K562 (cell line): Measurements from ENCODE around the gene NBEA. TPM values are rescaled to one million over a fixed set of nuclear protein-coding genes. Genes with fewer than 3 reads are reported as not detected.

Experiments
- ATAC-seq: fragments of 200-7000 bp; cut with Tn5 transposase; 3 replicates; pipeline ENCODE4 v1.9.1; 2020; ENCODE audit warnings: moderate library complexity
- BruUV-seq: library from RNA; stranded (reverse); fragments of 400-500 nt; replicated peaks from 2 replicates; lab custom pipeline; 2021; lab: Mats Ljungman, UMichigan
- CTCF ChIA-PET: fragments of 300-600 bp; formaldehyde crosslinking; extraction: SDS; loops from one replicate; lab custom pipeline; 2021; ENCODE audit warnings: low intra/inter-chr PET ratio; lab: Yijun Ruan, JAX
- POLR2A ChIA-PET: fragments of 300-600, 350-650 bp; sonication (Branson Sonifier 250); formaldehyde crosslinking; extraction: SDS; loops from one replicate; lab custom pipeline; 2021; ENCODE audit warnings: antibody characterized with exemption, inconsistent platforms; lab: Yijun Ruan, JAX
- DNase-seq, 4 experiments: peaks; one replicate each; pipeline versions ENCODE4 v3.0.0 to v3.0.0-alpha.2; 2011 to 2018; ENCODE audit warnings: low spot score in 3 of 4, mixed read lengths in 3 of 4; ENCODE audit errors: extremely low read depth in 1 of 4
- FAIRE-seq: peaks from 2 replicates; lab custom pipeline; 2011; peaks lifted over from hg19 to GRCh38; lab: Jason Lieb, UNC
- H2AFZ ChIP-seq: 2 replicates; pipeline ENCODE4 v1.6.0; 2011; ENCODE audit warnings: low read depth, low read length, control low read depth, inconsistent platforms
- H3K27ac ChIP-seq: fragments of 200-600 bp; 3 replicates; pipeline ENCODE4 v1.8.0; 2011; ENCODE audit warnings: low read depth, mild to moderate bottlenecking, control low read depth, inconsistent platforms, low read length, moderate library complexity, mixed read lengths; ENCODE audit errors: extremely low read depth
- H3K27me3 ChIP-seq, 2 experiments: fragments of 300-600 bp in 1 of 2; 2 replicates in 1 of 2; 3 replicates in 1 of 2; pipeline versions ENCODE4 v1.6.0 to v1.8.0; 2011; ENCODE audit warnings: inconsistent platforms in 2 of 2, low read length in 2 of 2, mild to moderate bottlenecking in 1 of 2, mixed read lengths in 1 of 2, moderate library complexity in 1 of 2; ENCODE audit not compliant: control insufficient read depth in 2 of 2, insufficient read depth in 2 of 2
- H3K36me3 ChIP-seq: fragments of 300-600 bp; 3 replicates; pipeline ENCODE4 v1.8.0; 2011; ENCODE audit warnings: mild to moderate bottlenecking, low read length, inconsistent platforms; ENCODE audit not compliant: control insufficient read depth, insufficient read depth
- H3K4me1 ChIP-seq, 2 experiments: fragments of 200-600 bp in 1 of 2; replicated peaks in 1 of 2; 2 replicates in 1 of 2; 3 replicates in 1 of 2; pipeline versions ENCODE4 v1.5.1 to v1.8.0; 2011; ENCODE audit warnings: inconsistent platforms in 2 of 2, low read length in 2 of 2, mild to moderate bottlenecking in 1 of 2, mixed read lengths in 1 of 2, moderate library complexity in 1 of 2; ENCODE audit not compliant: control insufficient read depth in 2 of 2, insufficient read depth in 2 of 2
- H3K4me2 ChIP-seq: 2 replicates; pipeline ENCODE4 v1.6.1; 2011; ENCODE audit warnings: low read length, control low read depth, inconsistent platforms, mixed read lengths; ENCODE audit not compliant: insufficient read depth
- H3K4me3 ChIP-seq: fragments of 200-600 bp; sonication (generic), shearing (Covaris generic); 2 replicates; pipeline ENCODE4 v1.5.1; 2016; ENCODE audit warnings: control low read depth, inconsistent platforms
- H3K79me2 ChIP-seq: fragments of 200-600 bp; 3 replicates; pipeline ENCODE4 v1.8.0; 2011; ENCODE audit warnings: low read length, inconsistent platforms; ENCODE audit not compliant: control insufficient read depth, insufficient read depth
- H3K9ac ChIP-seq, 2 experiments: 2 replicates each; pipeline versions ENCODE4 v1.6.0 to v1.6.1; 2011; ENCODE audit warnings: low read depth in 2 of 2, low read length in 2 of 2, control low read depth in 1 of 2, inconsistent platforms in 1 of 2, mild to moderate bottlenecking in 1 of 2, mixed read lengths in 1 of 2; ENCODE audit not compliant: insufficient read depth in 1 of 2
- H3K9me1 ChIP-seq: one replicate; pipeline ENCODE4 v1.6.0; 2011; ENCODE audit warnings: inconsistent platforms, mild to moderate bottlenecking, low read length, moderate library complexity; ENCODE audit not compliant: control insufficient read depth, insufficient read depth
- H3K9me3 ChIP-seq: replicated peaks from 2 replicates; pipeline ENCODE4 v1.5.1; 2011; ENCODE audit warnings: low read depth, low read length, inconsistent platforms; ENCODE audit not compliant: control insufficient read depth, insufficient read depth
- H4K20me1 ChIP-seq: replicated peaks from 2 replicates; pipeline ENCODE4 v1.6.1; 2011; ENCODE audit warnings: low read length, inconsistent platforms, mixed read lengths; ENCODE audit not compliant: control insufficient read depth, insufficient read depth
- BCL6 ChIP-seq: fragments of 250-450 bp; sonication (Bioruptor Pico); IDR thresholded peaks from 2 replicates; pipeline ENCODE4 v1.4.0; 2020
- EP300 ChIP-seq: IDR thresholded peaks from 2 replicates; pipeline ENCODE4 v1.6.1; 2012; ENCODE audit warnings: low read length, improper control_type of control experiment
- GABPB1 ChIP-seq: sonication (generic); formaldehyde crosslinking; IDR thresholded peaks from 2 replicates; pipeline ENCODE4 v1.8.0; 2022; ENCODE audit warnings: mild to moderate bottlenecking, missing genetic modification reagents
- HCFC1 ChIP-seq: IDR thresholded peaks from 2 replicates; pipeline ENCODE4 v1.6.1; 2012; ENCODE audit warnings: low read depth, low read length, improper control_type of control experiment
- L3MBTL2 ChIP-seq: fragments of 450-650 bp; IDR thresholded peaks from 2 replicates; pipeline ENCODE4 v1.6.1; 2016; ENCODE audit warnings: mild to moderate bottlenecking, moderate library complexity
- MCM7 ChIP-seq, 2 experiments: fragments of 450-650 bp; IDR thresholded peaks; 2 replicates each; pipeline ENCODE4 v1.6.1; 2016 to 2018
- RCOR1 ChIP-seq, 2 experiments: IDR thresholded peaks; 2 replicates each; pipeline ENCODE4 v1.6.1; 2012; ENCODE audit warnings: low read depth in 2 of 2, low read length in 2 of 2, borderline replicate concordance in 1 of 2, improper control_type of control experiment in 1 of 2
- TCF7L2 ChIP-seq: fragments of 150-350 bp; IDR thresholded peaks from 2 replicates; pipeline ENCODE4 v1.6.1; 2016; ENCODE audit warnings: low read depth, mild to moderate bottlenecking, low read length, moderate library complexity
- YY1 ChIP-seq, 3 experiments: IDR thresholded peaks; 2 replicates each; pipeline ENCODE4 v1.6.1; 2011; ENCODE audit warnings: low read length in 2 of 3, mild to moderate bottlenecking in 2 of 3, moderate library complexity in 2 of 3, borderline replicate concordance in 1 of 3, control low read depth in 1 of 3, low read depth in 1 of 3; ENCODE audit not compliant: insufficient read depth in 3 of 3, insufficient replicate concordance in 2 of 3, control insufficient read depth in 1 of 3, insufficient read length in 1 of 3; ENCODE audit errors: extremely low read depth in 1 of 3
- ZNF165 ChIP-seq: fragments of 250-450 bp; sonication (Bioruptor Pico); IDR thresholded peaks from 2 replicates; pipeline ENCODE4 v1.4.0; 2020; ENCODE audit warnings: borderline replicate concordance
- ZNF77 ChIP-seq: fragments of 250-450 bp; sonication (Bioruptor Pico); IDR thresholded peaks from 2 replicates; pipeline ENCODE4 v1.5.0; 2020
- WGBS: fragments of 100-300 bp; shearing (Covaris generic); methylation state at CpG from one replicate; pipeline ENCODE4 v1.1.6; 2016; ENCODE audit warnings: low coverage, mixed read lengths; ENCODE audit not compliant: insufficient coverage; ENCODE audit errors: missing lambda C conversion rate; 5-methylcytosine and 5-hydroxymethylcytosine counted together
- in situ Hi-C: fragments of 300-500 bp; cut with MboI; formaldehyde crosslinking; loops from 4 replicates; pipeline ENCODE4 v1.15.0; 2018; ENCODE audit warnings: inconsistent platforms, mixed read lengths
- intact Hi-C: fragments of 100-400 bp; cut with micrococcal nuclease; formaldehyde crosslinking; loops from 2 replicates; pipeline ENCODE4 v1.14.2; 2022
- polyA plus RNA-seq, 8 experiments: library from polyadenylated mRNA; depleted of rRNA in 4 of 8; stranded (reverse) in 5 of 8; unstranded in 3 of 8; fragments of >200 nt; fragmentation: Nextera tagmentation in 2 of 8; fragmentation: Illumina TruSeq in 1 of 8; extraction: Ambion mirVana in 2 of 8; extraction: Trizol in 1 of 8; gene quantifications; 2 replicates each; pipeline versions ENCODE4 v1.2.1 to v1.2.3, GENCODE V29; 2011 to 2014; ENCODE audit warnings: inconsistent platforms in 1 of 8, missing spikeins in 1 of 8
- total RNA-seq, 7 experiments: library from RNA; depleted of rRNA in 6 of 7; stranded (reverse); fragments of >200 nt in 6 of 7; fragmentation: Illumina TruSeq in 2 of 7; extraction: Trizol in 2 of 7; gene quantifications; 2 replicates each; pipeline versions ENCODE4 v1.2.1 to v1.2.3, GENCODE V29; 2011 to 2021; ENCODE audit warnings: low replicate concordance in 1 of 7
- TF ChIP-seq, protein P1 (sequence below): IDR thresholded peaks from 2 replicates; pipeline ENCODE4 v1.6.1; 2014; ENCODE audit warnings: antibody characterized with exemption
- TF ChIP-seq, protein P2 (sequence below): sonication (generic); formaldehyde crosslinking; IDR thresholded peaks from 2 replicates; pipeline ENCODE4 v1.5.0; 2020; ENCODE audit warnings: missing genetic modification reagents

NBEA gene
- total and polyA plus RNA-seq, 9 of the 15 experiments (the other 6 are each of a cell fraction or from before 2014, with no cell fraction given): 0.03 to 0.94 (median 0.05) TPM; not detected in 2

DNA sequence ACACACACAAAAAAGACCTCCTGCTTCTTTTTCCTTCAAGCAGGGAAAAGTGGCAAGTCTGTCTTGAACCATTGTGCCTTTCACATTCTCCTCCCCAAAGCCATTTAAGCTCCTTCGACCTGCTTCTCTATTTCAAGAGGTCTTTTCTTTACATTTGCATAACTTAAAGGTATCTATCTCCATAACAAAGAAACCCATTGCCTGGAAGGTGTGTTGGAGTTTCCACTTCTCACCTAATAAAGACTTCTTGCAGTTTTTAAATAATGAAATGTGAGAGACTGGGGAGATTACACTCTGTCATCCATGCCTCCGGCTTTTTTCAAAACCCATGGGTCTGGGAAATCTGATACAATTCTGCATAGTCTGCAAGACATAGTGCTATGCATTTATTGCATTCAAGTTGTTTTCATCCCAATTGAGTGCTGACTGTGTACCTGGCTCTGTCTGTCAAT, 41.8 kb upstream of the NBEA start:
- BruUV-seq: no TSS peak
- Histone ChIP-seq H3K9me3 (no peaks in the 10 kb centered on the region), H3K4me3 (no peak overlapping the region), H3K27me3 (no peaks in the 10 kb centered on the region), H3K36me3 (no peaks in the 10 kb centered on the region), H3K9ac (no peak overlapping the region), H3K4me1 (no peaks in the 10 kb centered on the region), H3K9me1 (no peaks in the 10 kb centered on the region), H4K20me1 (no peaks in the 10 kb centered on the region), H3K4me2 (no peak overlapping the region), H2AFZ (no peak overlapping the region), H3K79me2 (no peaks in the 10 kb centered on the region), H3K27ac (no peak overlapping the region)
- TF ChIP-seq, protein P1, sequence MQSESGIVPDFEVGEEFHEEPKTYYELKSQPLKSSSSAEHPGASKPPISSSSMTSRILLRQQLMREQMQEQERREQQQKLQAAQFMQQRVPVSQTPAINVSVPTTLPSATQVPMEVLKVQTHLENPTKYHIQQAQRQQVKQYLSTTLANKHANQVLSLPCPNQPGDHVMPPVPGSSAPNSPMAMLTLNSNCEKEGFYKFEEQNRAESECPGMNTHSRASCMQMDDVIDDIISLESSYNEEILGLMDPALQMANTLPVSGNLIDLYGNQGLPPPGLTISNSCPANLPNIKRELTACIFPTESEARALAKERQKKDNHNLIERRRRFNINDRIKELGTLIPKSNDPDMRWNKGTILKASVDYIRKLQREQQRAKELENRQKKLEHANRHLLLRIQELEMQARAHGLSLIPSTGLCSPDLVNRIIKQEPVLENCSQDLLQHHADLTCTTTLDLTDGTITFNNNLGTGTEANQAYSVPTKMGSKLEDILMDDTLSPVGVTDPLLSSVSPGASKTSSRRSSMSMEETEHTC: no peak
- TF ChIP-seq ZNF77 (CRISPR knock-in tag) (no peak), TCF7L2 (no peak), BCL6 (CRISPR knock-in tag) (no peak), YY1 (IDR thresholded peaks at IDR 0.05; ENCODE audit: borderline replicate concordance in 1 of 3, control insufficient read depth in 1 of 3, extremely low read depth in 1 of 3, insufficient read depth in 3 of 3, insufficient read length in 1 of 3, insufficient replicate concordance in 2 of 3, low read depth in 1 of 3, low read length in 2 of 3) (no peak), RCOR1 (IDR thresholded peaks at IDR 0.05; ENCODE audit: borderline replicate concordance in 1 of 2, low read depth in 2 of 2, low read length in 2 of 2) (no peak), MCM7 (IDR thresholded peaks at IDR 0.05) (no peak), EP300 (no peak), ZNF165 (CRISPR knock-in tag) (no peak), GABPB1 (no peak), HCFC1 (no peak), L3MBTL2 (no peak)
- TF ChIP-seq, protein P2, sequence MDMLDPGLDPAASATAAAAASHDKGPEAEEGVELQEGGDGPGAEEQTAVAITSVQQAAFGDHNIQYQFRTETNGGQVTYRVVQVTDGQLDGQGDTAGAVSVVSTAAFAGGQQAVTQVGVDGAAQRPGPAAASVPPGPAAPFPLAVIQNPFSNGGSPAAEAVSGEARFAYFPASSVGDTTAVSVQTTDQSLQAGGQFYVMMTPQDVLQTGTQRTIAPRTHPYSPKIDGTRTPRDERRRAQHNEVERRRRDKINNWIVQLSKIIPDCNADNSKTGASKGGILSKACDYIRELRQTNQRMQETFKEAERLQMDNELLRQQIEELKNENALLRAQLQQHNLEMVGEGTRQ (CRISPR knock-in tag): no peak
- ChIA-PET POLR2A (no interaction called here), CTCF (no interaction called here)
- intact Hi-C loops (no loop called here), in situ Hi-C loops (no loop called here)
- DNase-seq (no peak), ATAC-seq (no peak), FAIRE-seq (no peak)
- WGBS: 0% methylated on average over 2 of the region's 2 CpGs
